GM20431 (cell line): ENCODE measurements around the gene OTOL1.

Experiments
- in situ Hi-C: fragments of 300-500 bp; cut with MseI, MboI; formaldehyde crosslinking; loops from one replicate; pipeline ENCODE4 v1.15.0; 2020; ENCODE audit warnings: low sequenced_read_pairs; ENCODE audit not compliant: unreplicated experiment

OTOL1 gene

DNA sequence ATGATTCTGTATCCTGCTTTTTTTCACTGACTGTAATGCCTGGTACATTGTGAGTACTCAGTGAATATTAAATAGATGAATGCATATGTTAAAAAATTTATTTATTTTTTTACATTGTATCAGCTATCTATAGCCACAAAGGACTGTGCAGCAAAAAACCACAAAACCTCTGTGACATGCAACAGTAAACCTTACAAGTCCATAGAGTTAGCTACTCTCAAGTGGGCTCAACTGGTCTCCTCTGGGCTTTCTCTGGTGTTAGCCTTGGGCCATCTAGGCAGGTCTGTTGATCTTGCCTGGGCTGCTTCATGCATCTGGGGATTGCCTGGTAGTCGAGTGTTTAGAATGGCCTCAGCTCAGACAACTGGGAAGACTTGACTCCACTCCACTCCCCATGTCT lies 35.3 kb downstream of the OTOL1 start:
- in situ Hi-C loops = no loop called here

DNA sequence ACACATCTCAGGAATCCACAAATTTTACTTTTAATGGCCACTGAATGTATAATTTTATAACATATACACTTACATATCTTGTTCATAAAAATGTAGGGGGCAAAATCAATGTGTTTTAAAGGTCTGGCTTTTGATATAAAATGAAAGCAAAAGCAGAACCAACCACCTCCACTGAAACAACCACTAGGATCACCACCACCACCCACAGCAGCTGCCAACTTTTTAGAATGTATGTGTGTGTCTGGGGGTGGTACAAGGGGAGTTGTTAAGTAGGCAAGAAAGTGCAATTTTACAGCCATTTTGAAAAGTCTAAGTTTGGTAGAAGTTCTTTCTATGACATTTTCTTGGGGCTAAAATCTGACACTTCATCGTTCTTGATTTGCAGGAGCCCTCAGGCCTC lies 44.0 kb downstream of the OTOL1 start:
- in situ Hi-C loops = no loop called here

DNA sequence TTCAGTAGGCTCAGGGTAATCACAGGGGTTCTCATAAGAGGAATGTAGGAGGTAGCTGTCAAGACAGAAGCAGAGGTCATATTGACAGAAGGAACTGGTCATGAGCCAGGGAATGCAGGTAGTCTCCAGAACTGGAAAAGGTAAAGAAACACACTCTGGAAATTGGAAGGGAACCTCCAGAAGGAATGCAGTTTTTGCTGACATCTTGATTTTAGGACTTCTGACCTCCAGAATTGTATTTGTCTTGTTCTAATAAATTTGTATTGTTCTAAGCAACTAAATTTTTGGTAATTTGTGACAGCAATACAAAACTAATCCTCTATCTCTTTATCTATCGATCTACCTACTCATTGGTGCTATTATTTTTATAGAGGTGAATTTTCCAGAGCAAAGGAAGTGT lies 49.2 kb downstream of the OTOL1 start:
- in situ Hi-C loops = no loop called here

DNA sequence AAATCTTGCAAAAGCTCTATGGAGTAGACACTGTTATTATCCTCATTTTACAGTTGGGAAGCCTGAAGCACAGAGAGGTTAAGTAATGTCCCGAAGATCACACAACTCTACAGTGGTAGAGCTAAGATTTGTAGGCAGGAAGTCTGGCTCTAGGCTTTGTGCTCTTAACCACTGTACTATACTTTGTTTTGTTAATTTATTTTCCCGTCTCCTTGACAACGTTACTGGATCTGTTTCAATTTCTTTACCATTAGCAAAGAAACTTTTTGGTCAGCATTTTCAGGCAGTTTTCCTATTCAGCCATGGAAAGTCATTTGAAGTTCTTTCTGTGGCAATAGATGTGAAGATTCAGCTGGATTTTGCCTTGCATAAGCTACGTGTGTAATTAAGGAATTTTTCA lies 51.7 kb downstream of the OTOL1 start:
- in situ Hi-C loops = no loop called here

DNA sequence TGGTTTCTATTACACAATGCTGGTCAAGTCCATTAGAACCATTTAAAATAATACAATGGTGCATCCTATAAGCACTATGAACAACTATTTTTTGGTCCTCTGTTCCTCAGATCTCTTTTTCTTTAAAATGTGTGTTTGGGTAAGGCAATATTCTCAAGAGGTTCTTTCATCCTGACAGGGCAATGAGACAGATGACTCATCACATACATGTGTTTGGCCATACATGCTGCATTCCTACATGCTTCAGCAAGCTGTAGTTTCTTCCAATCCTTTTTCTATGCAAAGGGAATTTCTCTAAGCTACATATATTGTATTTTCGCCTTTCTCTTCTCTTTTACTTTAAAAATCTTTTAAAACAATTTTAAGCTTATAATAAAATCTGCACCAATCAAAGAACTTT lies 52.7 kb downstream of the OTOL1 start:
- in situ Hi-C loops = no loop called here

DNA sequence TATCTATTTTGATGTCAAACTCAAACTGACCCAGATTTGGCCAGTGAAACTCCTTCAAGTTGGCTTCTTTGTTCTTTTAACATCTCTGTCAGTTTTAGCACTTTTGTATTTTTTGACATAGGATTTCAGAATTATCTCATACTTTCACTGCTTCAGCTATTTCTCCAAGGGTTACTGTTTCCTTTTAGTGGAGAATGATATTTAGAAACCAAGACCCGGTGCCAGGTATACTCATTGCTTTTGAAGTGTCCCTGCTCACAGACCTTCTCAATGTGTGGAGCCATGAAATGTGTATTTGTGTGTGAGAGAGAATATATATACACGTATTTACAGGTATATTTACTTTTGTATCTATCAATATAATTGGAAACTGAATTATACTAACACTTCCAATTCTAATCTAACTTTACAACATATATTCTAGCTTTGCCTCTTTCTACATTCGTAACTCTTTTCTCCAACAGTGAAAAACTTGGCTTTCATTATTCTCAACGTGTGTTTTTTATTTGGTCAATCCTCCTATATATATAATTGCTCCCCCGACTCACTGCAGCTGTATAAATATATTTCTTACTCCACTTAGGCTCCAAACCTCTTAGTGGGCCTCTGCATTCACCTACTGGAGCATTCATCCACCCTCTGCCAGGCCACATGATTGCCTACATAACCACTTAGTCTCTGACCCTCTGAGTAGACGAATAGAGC lies 54.0 kb downstream of the OTOL1 start:
- in situ Hi-C loops = no loop called here

DNA sequence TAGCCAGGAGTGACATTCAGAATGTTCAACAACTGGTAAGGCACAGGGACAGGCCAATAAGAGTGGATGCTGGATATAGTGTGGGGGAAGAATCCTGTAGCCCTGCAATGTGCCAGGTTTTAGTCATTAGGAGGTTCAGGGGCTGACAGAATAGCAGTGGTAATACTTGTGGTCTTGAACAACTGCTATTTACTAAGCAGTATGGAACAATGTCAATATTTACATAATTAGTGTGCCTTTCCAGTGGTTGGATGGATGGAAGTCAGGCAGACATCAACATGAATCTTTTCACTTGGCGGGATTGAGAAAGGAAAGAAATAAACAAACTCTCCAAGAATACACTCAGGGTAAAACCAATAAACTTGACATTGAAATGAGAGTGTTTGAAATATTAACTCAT lies 55.1 kb downstream of the OTOL1 start:
- in situ Hi-C loops = no loop called here

DNA sequence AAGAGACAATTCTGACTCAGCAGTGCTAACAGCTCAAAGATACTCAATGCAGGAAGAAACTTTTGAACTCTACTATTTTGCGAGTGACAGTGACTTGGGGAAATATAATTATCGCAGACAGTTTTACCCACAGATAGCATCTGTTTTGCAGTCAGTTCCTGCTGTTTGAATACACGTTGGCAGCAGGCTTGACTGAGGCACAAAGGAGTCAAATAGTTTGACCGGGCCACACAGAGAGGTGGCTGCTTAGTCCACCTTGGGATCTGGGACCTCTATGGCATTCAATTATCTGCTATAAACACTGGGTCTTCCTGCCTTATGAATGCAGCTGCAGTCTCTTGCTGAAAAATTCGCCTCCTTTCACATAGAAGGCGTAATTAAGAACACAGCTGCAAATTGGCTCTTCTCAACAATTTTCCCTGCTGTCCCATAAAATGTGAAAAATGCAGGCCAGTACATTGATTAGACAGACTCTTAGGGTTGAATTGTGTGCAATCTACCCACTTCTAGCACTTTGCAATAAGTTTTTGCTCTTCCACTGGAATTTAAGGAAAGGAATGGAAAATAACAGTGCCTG lies 56.5 kb downstream of the OTOL1 start:
- in situ Hi-C loops = no loop called here
